DOHH2 (cell line): ENCODE results near the gene NPAS2.

Source experiments
- H3F3A ChIP-seq: fragments of 200-600 bp; sonication (generic), shearing (Covaris generic); 2 replicates; pipeline ENCODE4 v1.6.0; 2016; ENCODE audit warnings: antibody characterized with exemption, mild to moderate bottlenecking; ENCODE audit not compliant: control insufficient read depth, insufficient read depth
- H3K27ac ChIP-seq: fragments of 200-600 bp; sonication (generic); 2 replicates; pipeline ENCODE4 v1.5.1; 2014; ENCODE audit warnings: low read depth, mild to moderate bottlenecking, low read length, moderate library complexity
- H3K27me3 ChIP-seq: fragments of 200-600 bp; sonication (generic); 2 replicates; pipeline ENCODE4 v1.6.1; 2014; ENCODE audit warnings: mild to moderate bottlenecking, low read length, mixed read lengths; ENCODE audit not compliant: control insufficient read depth
- H3K36me3 ChIP-seq: fragments of 200-600 bp; sonication (generic); 2 replicates; pipeline ENCODE4 v1.6.1; 2014; ENCODE audit warnings: mild to moderate bottlenecking, low read length, moderate library complexity, mixed read lengths; ENCODE audit not compliant: control insufficient read depth
- H3K4me1 ChIP-seq: fragments of 200-600 bp; sonication (generic); 2 replicates; pipeline ENCODE4 v1.6.1; 2014; ENCODE audit warnings: mild to moderate bottlenecking, low read length, mixed read lengths; ENCODE audit not compliant: control insufficient read depth
- H3K4me2 ChIP-seq: fragments of 200-600 bp; sonication (generic); 2 replicates; pipeline ENCODE4 v1.6.0; 2014; ENCODE audit warnings: mild to moderate bottlenecking, low read length, moderate library complexity
- H3K4me3 ChIP-seq: fragments of 200-600 bp; sonication (generic); 2 replicates; pipeline ENCODE4 v1.5.1; 2014; ENCODE audit warnings: mild to moderate bottlenecking, low read length, mixed read lengths
- H3K79me2 ChIP-seq: fragments of 200-600 bp; sonication (generic); 2 replicates; pipeline ENCODE4 v1.6.1; 2014; ENCODE audit warnings: mild to moderate bottlenecking, low read length, mixed read lengths; ENCODE audit not compliant: control insufficient read depth
- H3K9me2 ChIP-seq: fragments of 200-600 bp; sonication (generic); replicated peaks from 2 replicates; pipeline ENCODE4 v1.6.1; 2014; ENCODE audit warnings: mild to moderate bottlenecking, low read length, mixed read lengths; ENCODE audit not compliant: control insufficient read depth
- H3K9me3 ChIP-seq: fragments of 200-600 bp; sonication (generic); 2 replicates; pipeline ENCODE4 v1.6.1; 2014; ENCODE audit warnings: antibody characterized with exemption, low read length, mixed read lengths; ENCODE audit not compliant: control insufficient read depth, insufficient read depth
- H4K20me1 ChIP-seq: fragments of 200-600 bp; sonication (generic); 2 replicates; pipeline ENCODE4 v1.6.0; 2014; ENCODE audit warnings: low read depth, mild to moderate bottlenecking, antibody characterized with exemption, low read length, moderate library complexity; ENCODE audit not compliant: control insufficient read depth, insufficient read depth
- CTCF ChIP-seq: fragments of 200-600 bp; sonication (generic); IDR thresholded peaks from one replicate; pipeline ENCODE4 v1.5.1; 2014; ENCODE audit warnings: antibody characterized with exemption, mild to moderate bottlenecking, low read depth, low read length; ENCODE audit not compliant: poor library complexity, severe bottlenecking
- EZH2phosphoT487 ChIP-seq: fragments of 200-600 bp; sonication (generic); IDR thresholded peaks from 2 replicates; pipeline ENCODE4 v1.6.1; 2017; ENCODE audit warnings: borderline replicate concordance, mild to moderate bottlenecking, antibody characterized with exemption, low read length, moderate library complexity, mixed read lengths

NPAS2 gene

GRCh38 chr2:101017371-101017770 lies 197.4 kb downstream of the NPAS2 start:
- peaks cover 24% of the 10 kb centered on the region for H3K36me3 ChIP-seq
- no peaks in the 10 kb centered on the region for H4K20me1 ChIP-seq
- H3K9me2 ChIP-seq: no peaks in the 10 kb centered on the region
- TF ChIP-seq CTCF (no peak), EZH2phosphoT487 (no peak)
- no peak overlapping the region for H3K27ac ChIP-seq
- no peak overlapping the region for H3K4me3 ChIP-seq
- no peaks in the 10 kb centered on the region for H3K4me1 ChIP-seq
- no peak overlapping the region for H3K4me2 ChIP-seq
- H3K27me3 ChIP-seq: no peaks in the 10 kb centered on the region
- peaks cover 2% of the 10 kb centered on the region; the same call in 1 of the 2 replicates for H3K9me3 ChIP-seq
- no peaks in the 10 kb centered on the region for H3K79me2 ChIP-seq
- H3F3A ChIP-seq: peaks cover 3% of the 10 kb centered on the region; the same call in 1 of the 2 replicates

GRCh38 chr2:101018934-101019333 lies 199.0 kb downstream of the NPAS2 start:
- H3K36me3 ChIP-seq: peaks cover 12% of the 10 kb centered on the region
- no peaks in the 10 kb centered on the region for H4K20me1 ChIP-seq
- H3K9me2 ChIP-seq: no peaks in the 10 kb centered on the region
- H3K4me1 ChIP-seq: no peaks in the 10 kb centered on the region
- H3K27me3 ChIP-seq: no peaks in the 10 kb centered on the region
- no peaks in the 10 kb centered on the region for H3K79me2 ChIP-seq
- H3K4me3 ChIP-seq: no peak overlapping the region
- no peak overlapping the region for H3K27ac ChIP-seq
- H3K9me3 ChIP-seq: peaks cover 2% of the 10 kb centered on the region; the same call in 1 of the 2 replicates
- peaks cover 3% of the 10 kb centered on the region; the same call in 1 of the 2 replicates for H3F3A ChIP-seq
- TF ChIP-seq CTCF (no peak), EZH2phosphoT487 (no peak)
- H3K4me2 ChIP-seq: no peak overlapping the region

GRCh38 chr2:101022221-101022620 lies 202.3 kb downstream of the NPAS2 start:
- no peaks in the 10 kb centered on the region for H3K9me3 ChIP-seq
- no peak overlapping the region for H3K4me3 ChIP-seq
- peaks cover 3% of the 10 kb centered on the region; the same call in 1 of the 2 replicates for H3F3A ChIP-seq
- no peaks in the 10 kb centered on the region for H3K36me3 ChIP-seq
- H3K27ac ChIP-seq: no peak overlapping the region
- TF ChIP-seq EZH2phosphoT487 (no peak), CTCF (no peak)
- no peaks in the 10 kb centered on the region for H3K27me3 ChIP-seq
- H3K4me1 ChIP-seq: no peaks in the 10 kb centered on the region
- no peaks in the 10 kb centered on the region for H3K9me2 ChIP-seq
- H3K4me2 ChIP-seq: no peak overlapping the region
- H4K20me1 ChIP-seq: no peaks in the 10 kb centered on the region
- no peaks in the 10 kb centered on the region for H3K79me2 ChIP-seq
